Ascending aorta (tissue), 2 donors: ENCODE measurements around the gene STK24. TPM values are rescaled to one million over a fixed set of nuclear protein-coding genes. Genes with fewer than 3 reads are reported as not detected.
A peak's percentile ranks its signal among the peaks of the same experiment; 100 is the strongest.

ENCODE experiments used
- DNase-seq, 2 donors: peaks; one replicate each; pipeline ENCODE4 v3.0.0-alpha.2; 2019; ENCODE audit warnings: low spot score in 2 of 2
- H3K27ac ChIP-seq, 2 donors: fragments of 200-600 bp; sonication (generic); one replicate each; pipeline ENCODE4 v1.5.1; 2016 to 2017; ENCODE audit warnings: mild to moderate bottlenecking in 1 of 2
- H3K27me3 ChIP-seq: fragments of 200-600 bp; sonication (generic); one replicate; pipeline ENCODE4 v1.5.1; 2017
- H3K36me3 ChIP-seq, 2 donors: fragments of 200-600 bp; sonication (generic); one replicate each; pipeline ENCODE4 v1.5.1; 2016
- H3K4me1 ChIP-seq, 2 donors: fragments of 200-600 bp; sonication (generic); one replicate each; pipeline ENCODE4 v1.5.1; 2016 to 2017; ENCODE audit warnings: mild to moderate bottlenecking in 1 of 2
- H3K4me3 ChIP-seq, 2 donors: fragments of 200-600 bp; sonication (generic); one replicate each; pipeline ENCODE4 v1.5.1; 2016 to 2017; ENCODE audit warnings: mild to moderate bottlenecking in 1 of 2
- H3K9me3 ChIP-seq, 2 donors: fragments of 200-600 bp; sonication (generic); one replicate each; pipeline ENCODE4 v1.5.1; 2016
- CTCF ChIP-seq, 3 experiments: fragments of 200-600 bp in 2 of 3; fragments of 450-650 bp in 1 of 3; sonication (generic) in 2 of 3; IDR thresholded peaks; one replicate each; pipeline ENCODE4 v1.5.1; 2016 to 2019; ENCODE audit warnings: antibody characterized with exemption in 3 of 3, mild to moderate bottlenecking in 1 of 3, moderate library complexity in 1 of 3
- intact Hi-C: fragments of 100-400 bp; cut with DNase I; formaldehyde crosslinking; loops from one replicate; pipeline ENCODE4 v1.15.1; 2023
- total RNA-seq: library from RNA; depleted of rRNA; stranded (reverse); fragments of >200 nt; gene quantifications from one replicate; pipeline ENCODE4 v1.1.0, GENCODE V29; 2016

The STK24 gene
- total RNA-seq, 1 donor from 2014 or later = 35.4 TPM

DNA sequence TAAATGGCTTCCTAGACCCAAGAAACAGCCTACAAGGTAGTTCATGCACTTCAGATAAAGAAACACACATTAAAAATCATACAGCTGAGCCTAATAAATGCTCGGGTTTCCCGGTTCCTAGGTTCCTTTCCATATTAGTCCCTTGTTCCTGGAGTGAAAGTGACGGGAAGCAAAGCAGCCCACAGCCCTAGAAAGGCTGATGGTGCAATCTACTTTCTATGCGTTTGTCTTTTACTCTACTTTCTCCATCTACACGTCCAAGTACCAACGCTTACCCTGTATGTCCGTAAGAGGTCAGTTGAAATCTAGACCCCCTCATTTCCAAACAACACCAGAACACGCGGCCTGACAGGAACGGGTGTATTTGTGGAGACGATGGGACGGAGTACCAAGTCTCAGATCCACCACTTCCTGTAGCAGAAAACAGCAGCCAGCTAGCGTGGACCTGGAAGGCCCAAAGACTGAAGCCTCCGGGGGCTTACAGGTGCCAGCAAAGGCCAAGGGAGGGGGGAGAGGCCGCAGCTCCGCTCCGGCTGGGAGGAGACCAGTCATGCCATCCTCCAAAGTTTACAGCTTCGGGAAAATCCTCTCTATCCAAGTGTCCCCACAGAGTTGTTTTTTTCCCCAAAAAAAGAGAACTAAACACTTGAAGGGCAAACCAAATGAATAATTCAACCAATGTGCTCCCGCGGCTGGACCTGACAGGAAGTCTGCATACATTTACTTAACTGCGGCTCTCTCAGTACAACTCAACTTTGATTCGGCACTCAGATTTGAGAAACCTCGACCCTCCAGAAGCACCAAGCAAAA, 34.1 kb downstream of the STK24 start:
- H3K4me1 ChIP-seq = peaks cover 3 to 18% of the 10 kb centered on the region in 2 donors
- TF ChIP-seq CTCF (IDR thresholded peaks at IDR 0.05) = no peak

DNA sequence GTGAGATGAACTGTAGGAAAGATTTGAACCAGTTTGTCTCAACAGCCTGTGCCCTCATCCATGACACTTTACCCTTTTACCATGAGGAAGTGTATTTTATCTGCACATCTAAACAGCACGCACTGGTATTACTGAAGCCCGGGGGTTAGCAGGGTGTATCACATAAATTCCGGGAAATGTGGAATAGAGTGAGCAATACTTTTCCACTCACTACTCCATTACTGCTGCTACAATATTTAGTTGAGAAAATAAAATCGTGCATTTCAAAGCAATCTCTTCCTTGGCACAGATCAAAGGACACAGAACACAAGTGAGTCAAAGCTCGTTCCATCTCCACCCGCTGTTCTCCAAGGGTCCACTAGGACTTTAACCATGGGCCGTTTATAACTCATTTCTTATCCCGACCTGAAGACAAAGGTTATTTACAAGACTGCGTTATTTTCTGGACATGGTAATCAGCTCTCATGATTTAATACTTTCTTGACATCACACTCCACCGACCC, 35.2 kb downstream of the STK24 start:
- no peak for DNase-seq
- no peak overlapping the region for H3K27ac ChIP-seq
- H3K4me1 ChIP-seq = peaks cover 3 to 18% of the 10 kb centered on the region in 2 donors

More for the DNA sequence above, 34.1 kb downstream of the STK24 start:
- H3K36me3 ChIP-seq = no peaks in the 10 kb centered on the region
- no peaks in the 10 kb centered on the region for H3K27me3 ChIP-seq
- peak overlapping the region in 1 of 2 donors; percentile 26 for H3K27ac ChIP-seq
- intact Hi-C loops = no loop called here
- peak overlapping the region in 1 of 2 donors; percentile 21 for H3K4me3 ChIP-seq
- no peak for DNase-seq
- H3K9me3 ChIP-seq = no peaks in the 10 kb centered on the region

DNA sequence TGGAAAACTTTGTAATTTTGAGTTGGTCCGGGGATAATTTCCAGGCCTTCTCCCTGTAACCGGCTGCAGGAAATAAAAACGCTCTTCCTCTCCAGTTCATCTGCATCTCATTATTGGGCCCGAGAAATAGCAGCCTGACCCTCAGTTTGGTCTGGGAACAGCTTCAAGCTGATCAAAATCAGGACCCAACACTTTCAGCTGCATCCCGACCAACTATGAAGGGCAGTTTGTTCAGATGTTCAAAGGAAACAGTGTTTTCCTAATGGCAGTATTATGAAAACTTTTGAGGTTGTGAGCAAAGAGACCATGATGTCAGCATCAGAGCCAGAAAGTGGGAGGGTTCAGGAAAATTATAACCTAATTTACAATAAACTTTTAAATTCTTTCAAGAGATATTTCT, 35.7 kb downstream of the STK24 start:
- intact Hi-C loops = no loop called here
- Histone ChIP-seq H3K4me3 (no peak overlapping the region), H3K36me3 (no peaks in the 10 kb centered on the region), H3K27me3 (no peaks in the 10 kb centered on the region), H3K4me1 (peaks cover 3 to 18% of the 10 kb centered on the region in 2 donors), H3K9me3 (no peaks in the 10 kb centered on the region), H3K27ac (no peak overlapping the region)
- no peak for TF ChIP-seq CTCF (IDR thresholded peaks at IDR 0.05)
- DNase-seq = no peak

More for the DNA sequence above, 35.2 kb downstream of the STK24 start:
- H3K36me3 ChIP-seq = no peaks in the 10 kb centered on the region
- no peak overlapping the region for H3K4me3 ChIP-seq
- no peak for TF ChIP-seq CTCF (IDR thresholded peaks at IDR 0.05)
- H3K9me3 ChIP-seq = no peaks in the 10 kb centered on the region
- no peaks in the 10 kb centered on the region for H3K27me3 ChIP-seq
- intact Hi-C loops = no loop called here

DNA sequence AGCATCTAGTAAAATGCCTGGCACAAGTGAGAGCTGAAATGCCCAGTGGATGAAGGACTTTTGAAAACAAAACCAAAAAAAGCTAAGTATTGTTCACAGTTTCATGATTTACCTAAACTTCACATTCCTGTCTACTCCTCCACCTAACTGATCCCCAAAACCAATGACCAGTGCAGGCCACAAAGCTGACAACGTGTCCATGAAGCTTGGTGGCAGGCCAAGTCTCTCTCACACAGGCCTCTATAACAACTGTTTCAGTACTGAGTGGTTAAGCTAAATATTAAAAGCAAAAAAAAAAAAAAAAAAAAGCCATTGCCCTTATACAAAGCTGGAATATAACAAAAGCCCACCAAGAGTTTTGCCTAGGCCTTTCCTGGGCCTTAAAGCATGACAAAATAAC, 36.4 kb downstream of the STK24 start:
- Histone ChIP-seq H3K36me3 (no peaks in the 10 kb centered on the region), H3K4me3 (no peak overlapping the region), H3K27ac (no peak overlapping the region), H3K4me1 (peaks cover 3 to 18% of the 10 kb centered on the region in 2 donors), H3K9me3 (no peaks in the 10 kb centered on the region), H3K27me3 (no peaks in the 10 kb centered on the region)
- no peak for TF ChIP-seq CTCF (IDR thresholded peaks at IDR 0.05)
- DNase-seq = no peak
- intact Hi-C loops = no loop called here

DNA sequence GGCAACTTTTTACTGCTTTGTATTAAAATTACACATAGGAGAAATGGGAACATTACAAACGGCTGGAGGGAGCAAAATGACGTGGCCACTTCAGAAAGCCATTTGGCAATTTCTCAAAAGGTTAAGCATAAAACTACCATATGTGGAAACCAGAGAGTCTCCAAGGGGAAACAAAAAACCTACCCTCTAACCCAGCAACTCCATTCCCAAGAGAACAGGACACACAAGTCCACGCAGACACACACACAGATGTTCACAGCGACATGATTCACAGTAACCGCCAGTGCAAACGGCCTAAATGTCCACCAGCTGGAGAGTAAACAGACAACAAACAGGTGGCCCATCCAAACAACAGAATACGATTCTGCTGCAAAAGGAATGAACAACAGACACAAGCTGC, 37.2 kb downstream of the STK24 start:
- no peak for TF ChIP-seq CTCF (IDR thresholded peaks at IDR 0.05)
- Histone ChIP-seq H3K9me3 (no peaks in the 10 kb centered on the region), H3K4me1 (peaks cover 3 to 18% of the 10 kb centered on the region in 2 donors), H3K27ac (no peak overlapping the region), H3K4me3 (no peak overlapping the region), H3K27me3 (no peaks in the 10 kb centered on the region), H3K36me3 (no peaks in the 10 kb centered on the region)
- DNase-seq = no peak
- intact Hi-C loops = no loop called here
